ENCODE data around the gene STK11.

DNA sequence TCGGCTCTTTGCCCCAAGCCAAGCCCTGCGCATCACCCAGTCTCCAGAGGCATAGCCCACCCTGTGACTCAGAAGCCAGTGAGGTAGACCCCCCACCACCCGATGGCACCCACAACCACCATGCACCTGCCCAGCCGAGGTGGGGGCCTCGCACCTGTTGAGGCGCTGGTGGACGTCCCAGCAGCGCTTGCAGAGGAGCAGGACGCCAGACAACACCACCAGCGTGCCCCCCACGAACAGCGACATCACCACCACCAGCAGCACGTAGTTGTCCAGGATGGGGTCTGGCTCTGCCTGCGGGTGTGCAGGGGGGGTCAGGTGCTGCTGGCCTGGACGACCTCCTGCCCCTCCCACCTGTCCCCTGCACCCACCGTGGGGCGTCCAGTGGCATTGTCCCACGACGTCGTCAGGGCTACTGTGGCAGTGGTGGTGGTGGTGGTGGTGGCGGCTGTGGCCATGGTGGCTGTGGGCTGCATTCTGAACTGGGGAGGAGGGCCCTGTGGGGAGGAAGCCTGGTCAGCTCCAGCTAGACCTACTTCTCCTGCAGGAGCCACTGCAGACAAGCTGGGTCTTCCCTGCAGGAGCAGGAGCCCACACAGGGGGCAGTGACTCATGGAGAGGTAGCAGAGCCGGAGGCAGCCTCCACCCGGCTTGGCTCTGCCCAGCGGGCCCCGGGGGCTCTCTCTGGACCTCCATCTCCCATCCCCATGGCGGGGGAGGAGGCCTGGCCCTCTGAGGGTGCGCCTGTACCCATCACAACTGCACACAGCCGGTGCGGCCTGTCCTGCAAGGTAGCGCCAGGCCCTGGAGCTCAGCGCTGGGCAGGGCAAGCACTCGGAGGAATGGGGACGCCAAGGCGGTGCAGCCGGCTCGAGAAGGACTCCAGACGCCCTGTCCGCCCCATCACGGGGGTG is 30.3 kb downstream of the STK11 start:
- no peak for TF ChIP-seq POLR2A (IDR thresholded peaks at IDR 0.05)
- TF ChIP-seq, protein P1, sequence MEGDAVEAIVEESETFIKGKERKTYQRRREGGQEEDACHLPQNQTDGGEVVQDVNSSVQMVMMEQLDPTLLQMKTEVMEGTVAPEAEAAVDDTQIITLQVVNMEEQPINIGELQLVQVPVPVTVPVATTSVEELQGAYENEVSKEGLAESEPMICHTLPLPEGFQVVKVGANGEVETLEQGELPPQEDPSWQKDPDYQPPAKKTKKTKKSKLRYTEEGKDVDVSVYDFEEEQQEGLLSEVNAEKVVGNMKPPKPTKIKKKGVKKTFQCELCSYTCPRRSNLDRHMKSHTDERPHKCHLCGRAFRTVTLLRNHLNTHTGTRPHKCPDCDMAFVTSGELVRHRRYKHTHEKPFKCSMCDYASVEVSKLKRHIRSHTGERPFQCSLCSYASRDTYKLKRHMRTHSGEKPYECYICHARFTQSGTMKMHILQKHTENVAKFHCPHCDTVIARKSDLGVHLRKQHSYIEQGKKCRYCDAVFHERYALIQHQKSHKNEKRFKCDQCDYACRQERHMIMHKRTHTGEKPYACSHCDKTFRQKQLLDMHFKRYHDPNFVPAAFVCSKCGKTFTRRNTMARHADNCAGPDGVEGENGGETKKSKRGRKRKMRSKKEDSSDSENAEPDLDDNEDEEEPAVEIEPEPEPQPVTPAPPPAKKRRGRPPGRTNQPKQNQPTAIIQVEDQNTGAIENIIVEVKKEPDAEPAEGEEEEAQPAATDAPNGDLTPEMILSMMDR (IDR thresholded peaks at IDR 0.05), result no peak

All from testis (tissue), 2 donors.